HG02678 (cell line): ENCODE measurements around the gene HRNR.
"Not testable (repeated sequence)": the region's sequence is repeated elsewhere in the genome, so short reads cannot be mapped to it uniquely, and the experiment has no call there.

Experiments used
- ATAC-seq: cut with Tn5 transposase; IDR thresholded peaks from one replicate; pipeline ENCODE4 v1.9.1; 2021; ENCODE audit warnings: mild to moderate bottlenecking, moderate library complexity; ENCODE audit not compliant: unreplicated experiment

The HRNR gene

DNA sequence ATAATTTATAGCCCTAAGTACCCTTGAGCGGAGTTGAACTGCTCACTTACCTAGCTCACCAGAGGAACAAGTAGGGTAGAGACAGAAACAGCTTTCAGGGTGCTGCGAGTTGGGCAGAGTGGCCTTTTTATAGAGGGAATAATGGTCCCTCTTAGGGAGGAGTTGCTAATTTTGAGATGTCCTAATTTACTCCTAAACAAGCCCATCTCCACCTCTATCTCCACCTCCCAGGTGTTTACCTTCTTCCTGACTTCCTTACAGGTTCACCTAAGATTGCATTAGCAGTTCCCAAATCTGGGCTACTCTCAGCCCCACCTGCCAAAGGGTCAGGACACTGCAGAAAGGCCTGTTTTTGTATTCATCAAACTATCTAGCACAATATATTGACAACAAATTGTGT lies at the start of gene HRNR:
Gene HRNR, minus strand, starts transcription at position 101 of the 400 bp plus-strand sequence. CDS start 940 bp downstream, outside the sequence.
- ATAC-seq = no peak

GRCh38 chr1:152256394-152256793 lies 32.4 kb upstream of the HRNR start:
- not testable (repeated sequence) for ATAC-seq

DNA sequence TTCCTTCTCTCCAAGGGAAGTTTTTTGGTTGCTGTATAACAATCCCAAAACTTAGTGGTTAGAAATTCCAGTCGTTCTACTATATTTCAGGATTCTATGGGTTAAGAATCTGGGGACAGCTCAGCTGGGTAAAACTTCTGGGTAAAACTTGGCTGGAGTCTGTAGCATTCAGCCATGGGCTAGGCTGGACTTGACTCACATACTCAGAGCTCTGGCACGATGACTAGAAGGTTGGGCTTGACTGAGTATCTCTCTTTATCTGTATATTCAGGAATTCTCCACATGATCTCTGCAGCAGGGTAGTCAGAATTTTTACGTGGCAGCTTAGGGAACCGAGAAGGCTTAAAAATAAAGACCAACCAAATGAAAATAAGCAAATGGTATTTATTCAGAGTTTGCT lies 28.2 kb upstream of the HRNR start:
- no peak for ATAC-seq

GRCh38 chr1:152251391-152251790 lies 27.4 kb upstream of the HRNR start:
- ATAC-seq = no peak

GRCh38 chr1:152247316-152247715 lies 23.3 kb upstream of the HRNR start:
- no peak for ATAC-seq

GRCh38 chr1:152244576-152245273 lies 20.7 kb upstream of the HRNR start:
- no peak for ATAC-seq

- ATAC-seq = no peak
Measured at GRCh38 chr1:152237093-152237492, 13.1 kb upstream of the HRNR start.

- ATAC-seq = no peak
Measured at GRCh38 chr1:152228831-152229230, 4.8 kb upstream of the HRNR start.

- no peak for ATAC-seq
Measured at GRCh38 chr1:152227310-152227928, 3.4 kb upstream of the HRNR start.

DNA sequence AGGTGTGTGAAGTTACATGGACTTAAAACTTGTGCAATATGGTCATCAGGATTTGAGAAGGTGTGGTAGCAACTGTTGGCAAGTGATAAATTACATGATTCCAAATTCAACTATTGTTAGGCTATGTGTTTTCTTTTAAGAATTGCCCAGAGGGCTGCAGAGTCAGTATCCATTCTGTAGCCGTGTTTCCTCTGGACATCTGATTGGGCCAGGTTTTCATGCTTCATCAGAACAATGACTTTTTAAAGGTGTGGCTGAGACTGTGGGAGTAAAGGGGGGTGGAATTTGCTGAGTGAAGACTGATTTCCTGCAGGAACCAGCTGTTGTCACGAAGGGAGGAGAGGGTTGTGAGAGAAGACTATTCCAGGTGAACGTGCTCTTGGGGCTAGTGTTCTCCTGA lies 1.7 kb upstream of the HRNR start:
- no peak for ATAC-seq

GRCh38 chr1:152220166-152221163 lies 3.5 kb downstream of the HRNR start:
- no peak for ATAC-seq

DNA sequence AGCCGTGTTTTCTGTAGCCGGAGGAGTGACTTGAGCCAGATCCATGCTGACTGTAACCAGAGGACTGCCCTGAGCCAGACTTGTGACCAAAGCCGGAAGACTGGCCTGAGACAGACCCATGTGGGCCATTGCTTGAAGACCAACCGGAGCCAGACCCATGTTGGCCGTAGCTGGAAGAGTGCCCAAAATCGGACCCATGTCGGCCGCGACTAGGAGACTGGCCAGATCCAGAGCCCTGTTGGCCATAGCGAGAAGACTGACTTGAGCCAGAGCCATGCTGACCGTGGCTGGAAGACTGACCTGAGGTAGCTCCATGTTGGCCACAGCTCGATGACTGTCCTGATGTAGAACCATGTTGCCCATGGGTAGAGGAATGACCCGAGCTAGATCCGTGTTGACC lies 4.6 kb downstream of the HRNR start:
- not testable (repeated sequence) for ATAC-seq

DNA sequence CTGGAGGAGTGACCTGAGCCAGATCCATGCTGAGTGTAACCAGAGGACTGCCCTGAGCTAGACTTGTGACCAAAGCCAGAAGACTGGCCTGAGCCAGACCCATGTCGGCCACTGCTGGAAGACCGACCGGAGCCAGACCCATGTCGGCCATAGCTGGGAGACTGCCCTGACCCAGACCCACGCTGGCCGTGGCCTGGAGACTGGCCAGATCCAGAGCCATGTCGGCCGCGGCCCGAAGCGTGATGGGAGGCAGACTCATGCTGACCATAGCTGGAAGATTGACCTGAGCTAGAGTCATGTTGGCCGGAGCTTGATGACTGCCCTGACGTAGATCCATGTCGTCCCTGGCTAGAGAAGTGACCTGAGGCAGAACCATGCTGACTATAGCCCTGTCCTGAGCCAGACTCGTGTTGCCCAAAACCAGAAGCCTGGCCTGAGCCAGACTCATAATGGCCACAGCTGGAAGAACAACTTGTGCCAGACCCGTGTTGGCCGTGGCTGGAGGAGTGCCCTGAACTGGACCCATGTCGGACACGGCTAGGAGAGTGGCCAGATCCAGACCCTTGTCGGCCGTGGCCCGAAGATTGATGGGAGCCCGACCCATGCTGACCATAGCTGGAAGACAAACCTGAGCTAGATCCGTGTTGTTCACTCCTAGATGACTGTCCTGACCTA lies 5.1 kb downstream of the HRNR start:
- no peak for ATAC-seq

- not testable (repeated sequence) for ATAC-seq
Measured at GRCh38 chr1:152215604-152216003, 8.4 kb downstream of the HRNR start.

DNA sequence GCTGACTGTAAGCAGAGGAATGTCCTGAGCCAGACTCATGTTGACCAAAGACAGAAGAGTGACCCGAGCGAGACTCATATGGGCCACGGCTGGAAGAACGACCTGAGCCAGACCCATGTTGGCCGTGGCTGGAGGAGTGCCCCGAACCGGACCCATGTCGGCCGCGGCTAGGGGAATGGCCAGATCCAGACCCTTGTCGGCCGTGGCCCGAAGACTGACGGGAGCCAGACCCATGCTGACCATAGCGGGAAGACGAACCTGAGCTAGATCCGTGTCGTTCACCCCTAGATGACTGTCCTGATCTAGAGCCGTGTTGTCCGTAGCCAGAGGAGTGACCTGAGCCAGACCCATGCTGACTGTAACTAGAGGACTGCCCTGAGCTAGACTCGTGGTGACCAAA lies 9.1 kb downstream of the HRNR start:
- not testable (repeated sequence) for ATAC-seq

DNA sequence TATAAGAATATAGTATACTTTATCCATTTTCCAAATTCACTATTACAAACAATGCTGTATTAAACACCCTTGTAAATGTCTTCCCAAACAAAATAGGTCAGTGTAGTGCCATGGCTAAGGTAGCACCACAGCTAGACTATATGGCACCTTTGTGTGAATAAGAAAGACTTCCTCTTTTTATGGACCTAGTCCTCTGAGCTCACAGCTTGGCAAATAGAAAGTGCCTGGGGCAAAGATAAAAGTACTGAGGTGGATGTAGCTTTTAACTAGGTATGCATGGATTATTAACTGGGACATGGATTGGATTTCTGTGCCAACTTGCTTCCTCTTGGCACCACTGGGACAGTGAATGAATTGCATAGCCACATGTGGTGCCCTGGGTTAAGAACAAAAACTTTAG lies 25.0 kb downstream of the HRNR start:
- ATAC-seq = no peak

GRCh38 chr1:152197361-152197941 lies 26.5 kb downstream of the HRNR start:
- no peak for ATAC-seq

DNA sequence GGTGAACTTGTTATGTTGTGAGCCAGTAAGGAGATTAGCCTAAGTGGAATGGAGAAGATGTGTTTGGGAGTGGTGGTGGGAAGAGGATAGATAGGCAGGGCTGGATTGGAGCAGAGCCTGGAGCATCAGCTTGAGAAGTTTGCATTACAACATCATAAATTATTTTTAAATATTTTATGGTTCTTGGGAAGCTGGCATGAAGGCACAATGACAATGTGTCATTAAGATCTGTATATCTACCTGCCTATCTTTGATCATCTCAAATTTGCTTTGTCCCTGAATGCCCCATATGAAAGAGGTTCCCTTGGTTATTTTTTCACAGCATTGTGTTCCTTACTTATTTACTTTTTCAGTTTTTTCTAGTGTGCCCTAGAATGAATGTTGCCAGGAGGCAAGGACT lies 32.3 kb downstream of the HRNR start:
- no peak for ATAC-seq

DNA sequence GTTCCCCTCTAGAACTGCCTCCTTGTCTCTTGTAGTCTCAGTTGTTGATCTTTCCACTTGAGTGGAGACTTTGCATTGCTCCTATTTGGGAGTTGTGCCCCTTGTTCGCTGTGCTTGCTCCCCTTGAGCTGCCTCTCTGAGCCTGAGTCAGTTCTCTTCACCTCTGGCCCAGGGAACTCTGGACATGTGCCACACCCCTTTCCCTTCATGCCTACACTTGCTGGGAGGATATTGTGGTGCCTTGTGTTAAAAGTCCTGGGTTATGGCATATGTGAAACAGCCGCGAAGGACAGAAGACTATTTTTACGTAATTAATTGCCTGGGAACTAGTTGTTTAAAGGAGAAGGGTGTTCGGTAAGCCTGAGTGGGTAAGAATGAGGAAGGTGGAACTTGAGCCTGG lies 32.7 kb downstream of the HRNR start:
- no peak for ATAC-seq

- ATAC-seq = no peak
Measured at GRCh38 chr1:152190589-152190988, 33.4 kb downstream of the HRNR start.
